ENCODE results near the gene FAM47B. TPM values are rescaled to one million over a fixed set of nuclear protein-coding genes. Genes with fewer than 3 reads are reported as not detected.

Gene FAM47B
- not detected in 2 replicates for total RNA-seq

DNA sequence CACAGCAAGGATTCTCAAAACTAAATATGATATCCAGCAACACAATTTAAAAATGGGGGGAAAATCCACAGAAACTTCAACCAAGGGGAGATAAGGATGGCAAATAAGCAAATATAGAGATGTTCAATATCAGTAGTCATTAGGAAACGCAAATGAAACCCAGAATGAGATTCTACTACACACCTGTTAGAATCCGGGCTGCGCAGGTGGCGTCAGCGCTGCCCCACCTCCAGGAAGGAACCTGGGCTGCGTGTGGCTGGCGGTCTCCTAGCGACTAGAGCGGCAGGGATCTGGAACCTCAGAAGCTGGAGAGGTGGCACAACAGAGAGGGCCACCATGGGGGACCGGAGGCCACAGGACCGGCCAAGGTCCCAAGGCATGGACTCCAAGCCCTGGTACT lies at the start of gene FAM47B:
Gene FAM47B, plus strand, starts transcription at position 301 of the 400 bp plus-strand sequence. Its CDS starts 36 bp downstream, at position 337.
- Mint-ChIP-seq H3K9me3 (no peaks in the 10 kb centered on the region), H3K27ac (no peak within 1 kb of the TSS), H3K36me3 (ENCODE audit: low read depth) (no peaks in the 10 kb centered on the region), H3K27me3 (ENCODE audit: insufficient read depth) (no peaks in the 10 kb centered on the region), H3K4me1 (ENCODE audit: low read depth) (no peaks in the 10 kb centered on the region), H3K4me3 (no peak within 1 kb of the TSS)
- intact Hi-C loops (cut with micrococcal nuclease) = no loop called here
- no peak for DNase-seq (ENCODE audit: low spot score)

DNA sequence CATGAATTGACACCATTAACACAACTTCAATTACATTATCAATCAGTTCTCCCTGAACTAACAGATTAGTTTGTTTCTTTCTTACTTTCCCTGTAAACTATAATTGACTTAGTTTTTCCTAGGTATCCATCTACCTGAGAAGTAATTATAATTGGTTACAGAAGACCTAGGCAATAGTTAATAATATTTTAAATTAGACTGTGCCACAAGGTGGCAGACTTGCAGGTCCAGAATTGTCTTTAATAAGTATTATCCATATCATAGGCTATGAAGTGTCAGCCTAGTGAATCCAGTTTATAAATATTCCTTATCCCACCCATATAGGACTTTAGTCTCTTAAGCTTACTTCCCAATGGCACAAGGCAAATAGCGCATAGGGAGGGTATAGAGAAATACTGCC lies 48.9 kb upstream of the FAM47B start:
- Mint-ChIP-seq H3K36me3 (ENCODE audit: low read depth) (no peaks in the 10 kb centered on the region), H3K27me3 (ENCODE audit: insufficient read depth) (no peaks in the 10 kb centered on the region), H3K4me1 (ENCODE audit: low read depth) (no peaks in the 10 kb centered on the region), H3K4me3 (no peak overlapping the region), H3K27ac (no peak overlapping the region), H3K9me3 (no peaks in the 10 kb centered on the region)
- intact Hi-C loops (cut with micrococcal nuclease) = no loop called here
- no peak for DNase-seq (ENCODE audit: low spot score)

DNA sequence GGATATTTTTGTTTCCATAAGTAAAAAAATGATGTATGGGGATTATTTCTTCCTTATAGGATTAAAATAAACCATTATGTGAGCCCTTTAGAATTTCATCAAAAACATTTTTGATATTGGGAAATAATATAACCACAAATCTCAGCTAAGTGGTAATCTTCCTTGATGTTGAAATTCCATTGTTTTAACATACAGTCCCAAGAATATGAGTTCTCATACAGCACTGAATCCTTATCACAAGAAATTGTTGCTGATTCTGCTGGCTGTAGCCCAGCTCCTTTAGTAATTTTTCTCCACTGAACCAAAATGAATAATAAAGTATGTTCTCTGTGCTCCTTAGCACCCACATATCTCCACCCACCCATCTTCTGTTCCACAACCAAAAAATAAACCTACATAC lies 41.9 kb upstream of the FAM47B start:
- H3K27ac Mint-ChIP-seq = no peak overlapping the region

DNA sequence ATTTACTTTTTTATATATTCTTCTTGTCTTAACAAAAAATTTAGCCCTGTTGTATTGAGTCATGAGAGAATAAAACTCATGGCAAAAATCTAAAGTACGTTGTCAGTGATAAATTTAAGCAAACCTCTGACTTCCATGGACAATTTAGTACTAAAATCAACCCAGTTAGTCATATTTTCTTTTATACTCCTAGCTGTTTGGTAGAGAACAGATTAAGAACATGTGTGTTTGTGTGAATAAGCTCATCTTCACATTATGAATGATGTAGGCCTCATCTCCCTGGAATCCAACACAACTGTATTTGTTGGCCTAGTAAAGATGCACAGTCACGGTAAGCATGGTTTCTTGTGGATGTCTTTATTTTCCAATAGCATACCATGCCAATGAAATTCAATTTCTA lies 40.8 kb upstream of the FAM47B start:
- intact Hi-C loops (cut with micrococcal nuclease) = no loop called here
- H3K4me1 Mint-ChIP-seq (ENCODE audit: low read depth) = no peaks in the 10 kb centered on the region
- no peaks in the 10 kb centered on the region for H3K27me3 Mint-ChIP-seq (ENCODE audit: insufficient read depth)
- DNase-seq (ENCODE audit: low spot score) = no peak
- no peaks in the 10 kb centered on the region for H3K36me3 Mint-ChIP-seq (ENCODE audit: low read depth)
- no peaks in the 10 kb centered on the region for H3K9me3 Mint-ChIP-seq
- no peak overlapping the region for H3K27ac Mint-ChIP-seq
- H3K4me3 Mint-ChIP-seq = no peak overlapping the region

More for the DNA sequence above, 41.9 kb upstream of the FAM47B start:
- no peak for DNase-seq (ENCODE audit: low spot score)
- intact Hi-C loops (cut with micrococcal nuclease) = no loop called here
- H3K9me3 Mint-ChIP-seq = no peaks in the 10 kb centered on the region
- H3K27me3 Mint-ChIP-seq (ENCODE audit: insufficient read depth) = no peaks in the 10 kb centered on the region
- H3K36me3 Mint-ChIP-seq (ENCODE audit: low read depth) = no peaks in the 10 kb centered on the region
- H3K4me1 Mint-ChIP-seq (ENCODE audit: low read depth) = no peaks in the 10 kb centered on the region
- no peak overlapping the region for H3K4me3 Mint-ChIP-seq

DNA sequence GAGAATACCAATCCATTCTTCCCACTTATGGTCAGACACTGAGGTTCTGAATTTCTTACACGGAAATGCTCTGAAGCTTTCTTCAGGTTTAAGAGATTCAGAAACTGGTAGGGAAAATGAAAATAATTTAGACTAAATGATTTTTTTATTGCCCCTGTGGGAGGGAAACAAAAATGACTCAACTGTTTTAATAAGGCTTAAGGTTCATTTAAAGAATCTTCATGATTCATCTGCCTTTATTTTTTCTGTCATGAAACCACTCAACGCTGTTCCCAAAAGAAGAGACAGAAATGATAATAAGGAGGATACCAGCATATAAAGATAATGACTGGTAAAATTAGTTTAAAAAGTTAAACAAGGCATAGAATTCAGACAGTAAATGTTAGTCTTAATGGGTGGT lies 39.3 kb upstream of the FAM47B start:
- H3K4me1 Mint-ChIP-seq (ENCODE audit: low read depth) = no peaks in the 10 kb centered on the region

DNA sequence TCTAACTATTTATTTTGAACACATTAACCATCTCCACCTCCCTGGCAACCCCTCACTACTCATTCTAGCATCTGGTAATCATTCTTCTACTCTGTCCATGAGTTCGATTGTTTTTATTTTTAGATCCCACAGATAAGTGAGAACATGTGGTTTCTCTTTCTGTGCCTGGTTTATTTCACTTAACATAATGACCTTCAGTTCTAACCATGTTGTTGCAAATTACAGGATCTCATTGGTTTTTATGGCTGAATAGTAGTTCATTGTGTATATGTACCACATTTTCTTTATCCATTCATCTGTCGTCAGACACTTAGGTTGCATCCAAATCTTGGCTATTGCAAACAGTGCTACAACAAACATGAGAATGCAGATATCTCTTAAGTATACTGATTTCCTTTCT lies 33.4 kb upstream of the FAM47B start:
- no peak for DNase-seq (ENCODE audit: low spot score)
- intact Hi-C loops (cut with micrococcal nuclease) = no loop called here
- no peaks in the 10 kb centered on the region for H3K4me1 Mint-ChIP-seq (ENCODE audit: low read depth)
- no peak overlapping the region for H3K27ac Mint-ChIP-seq
- no peaks in the 10 kb centered on the region for H3K27me3 Mint-ChIP-seq (ENCODE audit: insufficient read depth)
- no peak overlapping the region for H3K4me3 Mint-ChIP-seq
- H3K36me3 Mint-ChIP-seq (ENCODE audit: low read depth) = no peaks in the 10 kb centered on the region
- no peaks in the 10 kb centered on the region for H3K9me3 Mint-ChIP-seq

More for the DNA sequence above, 39.3 kb upstream of the FAM47B start:
- Mint-ChIP-seq H3K9me3 (no peaks in the 10 kb centered on the region), H3K27ac (no peak overlapping the region), H3K27me3 (ENCODE audit: insufficient read depth) (no peaks in the 10 kb centered on the region), H3K36me3 (ENCODE audit: low read depth) (no peaks in the 10 kb centered on the region), H3K4me3 (no peak overlapping the region)
- DNase-seq (ENCODE audit: low spot score) = no peak
- intact Hi-C loops (cut with micrococcal nuclease) = no loop called here

DNA sequence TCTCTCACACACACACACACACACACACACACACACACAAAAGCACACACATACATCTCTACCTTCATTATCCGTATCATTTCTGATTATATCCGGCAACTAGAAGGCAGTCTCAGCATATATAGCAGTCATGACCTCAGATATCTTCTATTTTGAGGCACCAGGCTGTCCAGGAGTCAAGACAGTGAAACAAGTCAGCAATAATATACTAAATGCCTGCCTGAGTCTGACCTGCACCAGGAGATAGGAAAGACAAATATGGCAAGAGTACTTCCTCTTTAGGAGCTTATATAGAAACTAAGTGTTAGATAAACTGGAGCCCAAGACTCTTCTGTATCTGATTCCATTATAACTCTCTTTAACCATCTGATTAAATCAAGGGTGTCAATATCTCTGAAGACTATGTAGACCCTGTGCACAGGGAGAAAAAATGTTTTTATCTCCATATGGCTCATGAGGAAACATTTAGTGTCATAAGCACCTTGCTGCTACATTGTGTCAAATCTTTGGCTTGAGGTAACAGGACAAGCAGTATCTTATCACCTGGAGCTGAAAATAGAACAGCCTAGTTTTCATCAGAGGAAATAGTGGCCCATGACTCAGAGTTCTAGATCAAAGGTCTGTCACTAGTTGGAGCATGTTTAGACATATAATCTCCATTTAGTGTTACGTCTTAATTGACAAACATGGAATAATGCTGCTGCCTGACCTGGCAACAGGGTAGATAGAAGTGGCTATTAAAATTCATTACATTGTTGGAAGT lies 27.0 kb upstream of the FAM47B start:
- intact Hi-C loops (cut with micrococcal nuclease) = no loop called here
- H3K4me3 Mint-ChIP-seq = no peak overlapping the region
- no peak overlapping the region for H3K27ac Mint-ChIP-seq
- no peaks in the 10 kb centered on the region for H3K9me3 Mint-ChIP-seq
- H3K4me1 Mint-ChIP-seq (ENCODE audit: low read depth) = no peaks in the 10 kb centered on the region
- H3K27me3 Mint-ChIP-seq (ENCODE audit: insufficient read depth) = no peaks in the 10 kb centered on the region
- H3K36me3 Mint-ChIP-seq (ENCODE audit: low read depth) = no peaks in the 10 kb centered on the region
- no peak for DNase-seq (ENCODE audit: low spot score)

DNA sequence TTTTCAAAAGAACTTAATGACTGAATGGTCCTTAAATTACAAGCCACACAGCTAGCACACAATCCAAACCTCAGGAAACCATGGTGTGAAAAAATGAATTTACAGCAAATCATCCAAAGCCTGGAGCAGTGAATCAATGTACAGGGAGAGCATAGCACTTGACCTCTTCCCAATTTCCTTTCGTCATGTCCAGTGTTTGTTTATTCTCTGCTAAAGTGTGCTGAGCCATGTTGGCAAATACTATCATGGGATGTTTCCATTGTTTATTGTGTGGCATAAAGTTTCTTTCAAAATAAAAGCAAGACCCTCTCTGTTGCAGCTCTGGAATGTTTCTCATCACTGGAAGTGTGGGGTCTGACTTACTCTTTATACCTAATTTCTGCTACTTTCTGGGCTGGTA lies 25.4 kb upstream of the FAM47B start:
- Mint-ChIP-seq H3K9me3 (no peaks in the 10 kb centered on the region), H3K36me3 (ENCODE audit: low read depth) (no peaks in the 10 kb centered on the region), H3K4me1 (ENCODE audit: low read depth) (no peaks in the 10 kb centered on the region), H3K27me3 (ENCODE audit: insufficient read depth) (no peaks in the 10 kb centered on the region), H3K27ac (no peak overlapping the region), H3K4me3 (no peak overlapping the region)
- DNase-seq (ENCODE audit: low spot score) = no peak
- intact Hi-C loops (cut with micrococcal nuclease) = no loop called here

DNA sequence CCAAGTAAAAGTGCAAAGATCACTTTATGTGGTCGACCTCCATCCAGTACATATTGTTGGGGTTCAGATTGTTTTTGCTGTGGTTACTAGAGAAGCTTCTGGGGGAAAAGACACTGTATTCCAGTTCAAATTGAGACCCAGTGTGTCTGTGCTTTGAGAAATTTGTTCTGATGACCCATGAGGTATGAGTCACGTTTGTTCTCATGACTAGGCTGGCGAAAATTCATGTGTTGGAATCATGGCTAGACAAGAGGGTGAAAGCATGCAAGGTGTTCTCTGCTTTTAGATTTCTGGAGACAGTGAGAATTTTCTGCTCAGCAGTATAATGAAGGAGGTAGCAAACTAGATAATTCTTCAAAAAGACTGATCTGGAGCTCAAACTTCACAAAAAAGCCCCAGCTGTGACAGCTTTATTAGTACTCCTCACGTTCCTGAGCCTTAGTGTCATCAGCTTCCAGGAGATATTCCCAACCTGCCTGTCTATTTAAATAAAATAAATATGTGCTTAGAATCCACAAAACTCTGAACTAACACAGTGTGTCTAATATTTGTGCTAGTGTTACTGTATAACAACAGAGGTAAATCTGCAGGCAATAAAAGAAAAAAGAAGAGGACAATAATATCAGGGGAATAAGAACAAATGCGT lies 24.4 kb upstream of the FAM47B start:
- H3K9me3 Mint-ChIP-seq = no peaks in the 10 kb centered on the region
- H3K4me3 Mint-ChIP-seq = no peak overlapping the region
- intact Hi-C loops (cut with micrococcal nuclease) = no loop called here
- no peak overlapping the region for H3K27ac Mint-ChIP-seq
- no peaks in the 10 kb centered on the region for H3K36me3 Mint-ChIP-seq (ENCODE audit: low read depth)
- H3K4me1 Mint-ChIP-seq (ENCODE audit: low read depth) = no peaks in the 10 kb centered on the region
- no peak for DNase-seq (ENCODE audit: low spot score)
- H3K27me3 Mint-ChIP-seq (ENCODE audit: insufficient read depth) = no peaks in the 10 kb centered on the region

DNA sequence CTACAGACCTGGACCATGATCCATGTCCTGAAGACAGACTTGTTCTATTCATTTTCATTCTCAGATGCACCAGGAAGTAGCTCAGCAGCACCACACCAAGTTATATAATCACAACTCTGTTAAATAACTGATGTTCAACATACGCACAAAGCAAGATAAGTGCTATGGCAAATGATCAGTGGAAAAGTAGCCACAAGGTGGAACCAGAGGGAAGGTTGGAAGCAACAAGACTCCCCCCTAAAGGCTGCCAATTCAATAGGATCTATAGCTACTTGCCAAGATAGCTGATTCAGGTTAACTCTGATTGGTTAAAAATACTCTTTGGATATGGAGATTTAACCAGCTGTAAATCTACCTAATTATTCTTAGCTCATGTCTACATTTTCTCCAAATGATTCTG lies 23.7 kb upstream of the FAM47B start:
- H3K4me1 Mint-ChIP-seq (ENCODE audit: low read depth) = no peaks in the 10 kb centered on the region
- H3K27me3 Mint-ChIP-seq (ENCODE audit: insufficient read depth) = no peaks in the 10 kb centered on the region
- no peak for DNase-seq (ENCODE audit: low spot score)
- intact Hi-C loops (cut with micrococcal nuclease) = no loop called here
- no peak overlapping the region for H3K4me3 Mint-ChIP-seq
- H3K9me3 Mint-ChIP-seq = no peaks in the 10 kb centered on the region
- H3K36me3 Mint-ChIP-seq (ENCODE audit: low read depth) = no peaks in the 10 kb centered on the region
- H3K27ac Mint-ChIP-seq = no peak overlapping the region

DNA sequence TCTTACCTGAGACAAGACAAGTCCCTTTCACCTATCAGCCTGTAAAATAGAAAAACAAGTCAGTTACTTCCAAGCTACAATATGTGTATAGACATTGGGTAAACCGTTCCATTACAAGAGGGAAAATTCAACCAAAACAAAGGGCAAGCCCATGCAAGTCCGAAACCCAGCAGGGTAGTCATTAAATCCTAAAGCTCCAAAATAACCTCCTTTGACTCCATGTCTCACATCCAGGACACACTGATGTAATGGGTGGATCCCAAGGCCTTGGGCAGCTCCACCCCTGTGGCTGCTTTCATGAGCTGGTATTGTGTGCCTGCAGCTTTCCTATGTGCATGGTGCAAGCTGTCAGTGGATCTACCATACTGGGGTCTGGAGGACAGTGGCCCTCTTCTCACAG lies 14.7 kb upstream of the FAM47B start:
- intact Hi-C loops (cut with micrococcal nuclease) = no loop called here
- Mint-ChIP-seq H3K4me1 (ENCODE audit: low read depth) (no peaks in the 10 kb centered on the region), H3K27ac (no peak overlapping the region), H3K27me3 (ENCODE audit: insufficient read depth) (no peaks in the 10 kb centered on the region), H3K36me3 (ENCODE audit: low read depth) (no peaks in the 10 kb centered on the region), H3K9me3 (peaks cover under 1% of the 10 kb centered on the region), H3K4me3 (no peak overlapping the region)
- DNase-seq (ENCODE audit: low spot score) = no peak

DNA sequence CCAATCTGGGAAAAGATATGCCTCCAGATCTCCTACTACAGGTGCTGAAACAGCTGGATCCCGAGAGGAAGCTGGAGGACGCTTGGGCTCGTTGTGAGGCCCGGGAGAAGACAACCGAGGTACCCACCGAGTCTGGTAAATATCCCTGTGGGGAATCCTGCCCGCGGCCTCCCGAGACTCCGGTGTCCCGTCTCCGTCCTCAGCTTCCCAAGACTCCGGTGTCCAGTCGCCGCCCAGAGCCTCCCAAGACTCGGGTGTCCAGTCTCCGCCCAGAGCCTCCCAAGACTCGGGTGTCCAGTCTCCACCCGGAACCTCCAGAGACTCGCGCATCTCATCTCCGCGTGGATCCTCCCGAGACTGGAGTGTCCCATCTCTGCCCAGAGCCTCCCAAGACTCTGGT lies 639 bp downstream of the FAM47B start:
- intact Hi-C loops (cut with micrococcal nuclease) = no loop called here
- no peaks in the 10 kb centered on the region for H3K36me3 Mint-ChIP-seq (ENCODE audit: low read depth)

DNA sequence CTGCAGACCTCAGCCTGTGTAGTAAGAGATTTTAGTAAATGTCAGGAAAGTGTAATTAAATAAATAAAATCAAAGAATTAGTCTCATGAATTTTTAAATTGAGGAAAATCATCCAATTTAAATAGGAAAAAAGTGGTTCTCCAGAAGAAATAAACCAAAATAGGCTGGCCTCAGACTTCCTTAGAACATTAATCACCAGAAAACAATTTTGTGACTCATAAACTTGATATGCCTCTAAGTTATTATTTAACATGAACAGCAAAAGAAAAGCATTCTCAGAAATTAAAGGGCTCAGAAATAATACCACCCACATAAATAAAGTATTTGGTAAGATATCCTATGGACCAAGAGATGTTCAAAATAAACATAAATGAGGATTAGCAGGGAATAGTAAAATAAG lies 14.3 kb downstream of the FAM47B start:
- H3K4me1 Mint-ChIP-seq (ENCODE audit: low read depth) = no peaks in the 10 kb centered on the region
- H3K36me3 Mint-ChIP-seq (ENCODE audit: low read depth) = no peaks in the 10 kb centered on the region
- no peaks in the 10 kb centered on the region for H3K9me3 Mint-ChIP-seq
- intact Hi-C loops (cut with micrococcal nuclease) = no loop called here
- H3K4me3 Mint-ChIP-seq = no peak overlapping the region
- no peaks in the 10 kb centered on the region for H3K27me3 Mint-ChIP-seq (ENCODE audit: insufficient read depth)
- H3K27ac Mint-ChIP-seq = no peak overlapping the region
- no peak for DNase-seq (ENCODE audit: low spot score)

More for the DNA sequence above, 639 bp downstream of the FAM47B start:
- Mint-ChIP-seq H3K27me3 (ENCODE audit: insufficient read depth) (no peaks in the 10 kb centered on the region), H3K9me3 (no peaks in the 10 kb centered on the region), H3K4me3 (no peak overlapping the region), H3K27ac (no peak overlapping the region), H3K4me1 (ENCODE audit: low read depth) (no peaks in the 10 kb centered on the region)
- no peak for DNase-seq (ENCODE audit: low spot score)
